RWPE1 (cell line): ENCODE measurements around the gene MXD4.

Experiments
- CTCF ChIA-PET: fragments of 350-600 bp; sonication (Branson Sonifier 250); formaldehyde crosslinking; extraction: SDS; loops from one replicate; lab custom pipeline; 2021; lab: Yijun Ruan, JAX
- POLR2A ChIA-PET: fragments of 400-600 bp; formaldehyde crosslinking; extraction: SDS; loops from one replicate; lab custom pipeline; 2020; ENCODE audit warnings: antibody characterized with exemption; ENCODE audit not compliant: low non-redundant PET; lab: Yijun Ruan, JAX
- DNase-seq: peaks from one replicate; pipeline ENCODE4 v3.0.0; 2012; ENCODE audit warnings: low spot score
- H3K27ac ChIP-seq: fragments of 450-650 bp; 2 replicates; pipeline ENCODE4 v1.5.1; 2017
- CTCF ChIP-seq: fragments of 450-650 bp; conservative IDR thresholded peaks from 2 replicates; pipeline ENCODE4 v1.5.1; 2017; ENCODE audit warnings: low read depth, mild to moderate bottlenecking

MXD4 gene

GRCh38 chr4:2274320-2275043, 12.6 kb upstream of the MXD4 start:
- no peak for TF ChIP-seq CTCF
- ChIA-PET POLR2A (no interaction called here), CTCF (no interaction called here)
- H3K27ac ChIP-seq: no peak overlapping the region
- DNase-seq: no peak

GRCh38 chr4:2273657-2274319, 11.9 kb upstream of the MXD4 start:
- ChIA-PET POLR2A (no interaction called here), CTCF (no interaction called here)

GRCh38 chr4:2273221-2273620, 11.3 kb upstream of the MXD4 start:
- H3K27ac ChIP-seq: no peak overlapping the region
- ChIA-PET POLR2A (no interaction called here), CTCF (no interaction called here)
- no peak for TF ChIP-seq CTCF
- DNase-seq: no peak

More at GRCh38 chr4:2273657-2274319, 11.9 kb upstream of the MXD4 start:
- TF ChIP-seq CTCF: no peak
- no peak for DNase-seq
- H3K27ac ChIP-seq: no peak overlapping the region

- POLR2A ChIA-PET: no interaction called here
- DNase-seq: no peak
- CTCF ChIA-PET: no interaction called here
- H3K27ac ChIP-seq: no peak overlapping the region
- no peak for TF ChIP-seq CTCF
Measured at GRCh38 chr4:2272828-2273120, 10.9 kb upstream of the MXD4 start.

GRCh38 chr4:2272026-2272827, 10.3 kb upstream of the MXD4 start:
- TF ChIP-seq CTCF: no peak
- ChIA-PET CTCF (no interaction called here), POLR2A (interaction anchor here (0.6 kb wide), 1 partner anchor 30 kb away, joined by 3 read pairs; no protein-coding TSS in a partner anchor)
- H3K27ac ChIP-seq: no peak overlapping the region
- no peak for DNase-seq

GRCh38 chr4:2271279-2272025, 9.5 kb upstream of the MXD4 start:
- no peak for TF ChIP-seq CTCF
- ChIA-PET CTCF (no interaction called here), POLR2A (interaction anchor here (0.6 kb wide), 1 partner anchor 29 kb away, joined by 3 read pairs; no protein-coding TSS in a partner anchor)
- DNase-seq: no peak
- no peak overlapping the region for H3K27ac ChIP-seq
